Measurements from ENCODE around the gene GALNT14. TPM values are rescaled to one million over a fixed set of nuclear protein-coding genes. Genes with fewer than 3 reads are reported as not detected.

The GALNT14 gene
- total and polyA plus RNA-seq, 2 of the 13 experiments (the other 11 are each of a cell fraction or from before 2014, with no cell fraction given), result not detected

DNA sequence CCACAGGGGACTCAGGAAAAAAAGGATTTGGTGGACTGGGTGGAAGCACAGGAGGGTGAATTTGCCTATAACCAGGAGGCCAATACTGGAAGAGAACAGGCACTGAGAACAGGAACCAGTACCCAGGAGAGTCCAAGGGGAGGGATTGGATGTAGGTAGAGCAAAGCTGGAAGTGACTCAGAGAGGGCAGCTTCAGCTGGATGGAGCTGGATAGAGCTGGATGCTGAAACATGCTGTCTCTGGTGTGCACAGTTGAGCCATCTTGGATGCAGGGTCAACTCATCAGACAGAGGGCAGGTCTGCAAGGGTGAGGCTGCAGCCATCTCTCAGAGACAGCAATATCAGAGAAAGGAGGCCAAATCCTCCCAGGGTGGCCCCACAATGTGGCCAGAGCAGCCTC is 134.0 kb downstream of the GALNT14 start:
- in situ Hi-C loops (cut with HindIII; ENCODE audit: extremely low pct_ligation_motif_present, low pct_unique_long_range_greater_than_20kb) (no loop called here), intact Hi-C loops (cut with micrococcal nuclease; ENCODE audit: unreplicated experiment) (no loop called here)
- DNase-seq (ENCODE audit: low spot score), result no peak
- ATAC-seq, result no peak
- FAIRE-seq, result no peak
- no peak overlapping the region for H3K9ac ChIP-seq (ENCODE audit: insufficient read depth, low read depth, low read length)
- ChIA-PET CTCF (ENCODE audit: low intra/inter-chr PET ratio, low total read pairs) (no interaction called here), POLR2A (no interaction called here)
- H2AFZ ChIP-seq (ENCODE audit: low read length), result no peak overlapping the region
- H3K27me3 ChIP-seq (ENCODE audit: control insufficient read depth in 1 of 2, insufficient read depth in 2 of 2, low read length in 2 of 2), result peaks cover 0 to 61% of the 10 kb centered on the region in 2 experiments; a peak in 3 of 5 replicates
- H3K27ac ChIP-seq (ENCODE audit: extremely low read length, insufficient read depth, low read length), result no peak overlapping the region
- no peaks in the 10 kb centered on the region for H3K36me3 ChIP-seq (replicated peaks in 1 of 2; ENCODE audit: control insufficient read depth in 1 of 2, insufficient read depth in 2 of 2, low read length in 2 of 2)
- H3K9me3 ChIP-seq (ENCODE audit: low read length), result no peaks in the 10 kb centered on the region
- no peak overlapping the region for H3K4me2 ChIP-seq (ENCODE audit: low read depth, low read length)
- no peaks in the 10 kb centered on the region for H4K20me1 ChIP-seq (ENCODE audit: insufficient read depth, low read length)
- TF ChIP-seq, protein P1, sequence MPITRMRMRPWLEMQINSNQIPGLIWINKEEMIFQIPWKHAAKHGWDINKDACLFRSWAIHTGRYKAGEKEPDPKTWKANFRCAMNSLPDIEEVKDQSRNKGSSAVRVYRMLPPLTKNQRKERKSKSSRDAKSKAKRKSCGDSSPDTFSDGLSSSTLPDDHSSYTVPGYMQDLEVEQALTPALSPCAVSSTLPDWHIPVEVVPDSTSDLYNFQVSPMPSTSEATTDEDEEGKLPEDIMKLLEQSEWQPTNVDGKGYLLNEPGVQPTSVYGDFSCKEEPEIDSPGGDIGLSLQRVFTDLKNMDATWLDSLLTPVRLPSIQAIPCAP (CRISPR knock-in tag; IDR thresholded peaks at IDR 0.05; ENCODE audit: low read depth), result no peak
- TF ChIP-seq KMT2B (CRISPR knock-in tag; IDR thresholded peaks at IDR 0.05) (no peak), ZNF446 (CRISPR knock-in tag; IDR thresholded peaks at IDR 0.05) (no peak), SP1 (IDR thresholded peaks at IDR 0.05) (no peak), SP1 (CRISPR knock-in tag; IDR thresholded peaks at IDR 0.05) (no peak), XRCC5 (optimal IDR thresholded peaks at IDR 0.05; ENCODE audit: low read length) (no peak), NFIC (IDR thresholded peaks at IDR 0.05; ENCODE audit: low read length) (no peak), HNRNPUL1 (IDR thresholded peaks at IDR 0.05; ENCODE audit: low read depth, low read length) (no peak), DRAP1 (CRISPR knock-in tag; IDR thresholded peaks at IDR 0.05) (no peak)
- no peaks in the 10 kb centered on the region for H3K79me2 ChIP-seq (ENCODE audit: insufficient read depth, low read length)
- BruUV-seq (replicated peaks), result no TSS peak
- no peak overlapping the region for H3K4me3 ChIP-seq (replicated peaks in 1 of 3; ENCODE audit: insufficient read depth in 1 of 3, low read depth in 2 of 3, low read length in 3 of 3)
- no peaks in the 10 kb centered on the region for H3K4me1 ChIP-seq (ENCODE audit: insufficient read depth, low read length)

GRCh38 chr2:31003749-31004148 is 134.5 kb downstream of the GALNT14 start:
- FAIRE-seq (no peak), ATAC-seq (no peak)
- intact Hi-C loops (cut with micrococcal nuclease; ENCODE audit: unreplicated experiment), result no loop called here

More at GRCh38 chr2:31003749-31004148, 134.5 kb downstream of the GALNT14 start:
- Histone ChIP-seq H3K4me3 (replicated peaks in 1 of 3; ENCODE audit: insufficient read depth in 1 of 3, low read depth in 2 of 3, low read length in 3 of 3) (no peak overlapping the region), H3K4me2 (ENCODE audit: low read depth, low read length) (no peak overlapping the region), H4K20me1 (ENCODE audit: insufficient read depth, low read length) (no peaks in the 10 kb centered on the region), H3K27me3 (ENCODE audit: control insufficient read depth in 1 of 2, insufficient read depth in 2 of 2, low read length in 2 of 2) (peaks cover 0 to 57% of the 10 kb centered on the region in 2 experiments; a peak in 3 of 5 replicates), H3K9ac (ENCODE audit: insufficient read depth, low read depth, low read length) (no peak overlapping the region), H3K79me2 (ENCODE audit: insufficient read depth, low read length) (no peaks in the 10 kb centered on the region), H3K27ac (ENCODE audit: extremely low read length, insufficient read depth, low read length) (no peak overlapping the region), H2AFZ (ENCODE audit: low read length) (no peak overlapping the region), H3K9me3 (ENCODE audit: low read length) (no peaks in the 10 kb centered on the region), H3K36me3 (replicated peaks in 1 of 2; ENCODE audit: control insufficient read depth in 1 of 2, insufficient read depth in 2 of 2, low read length in 2 of 2) (no peaks in the 10 kb centered on the region), H3K4me1 (ENCODE audit: insufficient read depth, low read length) (no peaks in the 10 kb centered on the region)
- POLR2A ChIA-PET, result no interaction called here
- 13% methylated on average over 8 of the region's 8 CpGs for WGBS (ENCODE audit: low lambda C conversion rate)
- BruUV-seq (replicated peaks), result no TSS peak
- TF ChIP-seq SP5 (CRISPR knock-in tag; IDR thresholded peaks at IDR 0.05; ENCODE audit: borderline replicate concordance, low read depth) (no peak), ZNF121 (CRISPR knock-in tag; IDR thresholded peaks at IDR 0.05) (no peak), HMGA1 (CRISPR knock-in tag; conservative IDR thresholded peaks at IDR 0.05) (no peak), ZNF619 (CRISPR knock-in tag; IDR thresholded peaks at IDR 0.05) (no peak), ZNF577 (CRISPR knock-in tag; IDR thresholded peaks at IDR 0.05; ENCODE audit: borderline replicate concordance, low read depth) (no peak), ZNF589 (CRISPR knock-in tag; conservative IDR thresholded peaks at IDR 0.05) (no peak), ZNF232 (CRISPR knock-in tag; IDR thresholded peaks at IDR 0.05; ENCODE audit: borderline replicate concordance) (no peak)
- no peak for DNase-seq (ENCODE audit: low spot score)
- in situ Hi-C loops (cut with HindIII; ENCODE audit: extremely low pct_ligation_motif_present, low pct_unique_long_range_greater_than_20kb), result no loop called here
- CTCF ChIA-PET (ENCODE audit: low intra/inter-chr PET ratio, low total read pairs), result no interaction called here
